NCI-H1105 (cell line): ENCODE measurements around the gene EVC2.

ENCODE experiments used
- DNase-seq: peaks from one replicate; lab custom pipeline; 2025; lab: John Stamatoyannopoulos, UW

EVC2 gene

DNA sequence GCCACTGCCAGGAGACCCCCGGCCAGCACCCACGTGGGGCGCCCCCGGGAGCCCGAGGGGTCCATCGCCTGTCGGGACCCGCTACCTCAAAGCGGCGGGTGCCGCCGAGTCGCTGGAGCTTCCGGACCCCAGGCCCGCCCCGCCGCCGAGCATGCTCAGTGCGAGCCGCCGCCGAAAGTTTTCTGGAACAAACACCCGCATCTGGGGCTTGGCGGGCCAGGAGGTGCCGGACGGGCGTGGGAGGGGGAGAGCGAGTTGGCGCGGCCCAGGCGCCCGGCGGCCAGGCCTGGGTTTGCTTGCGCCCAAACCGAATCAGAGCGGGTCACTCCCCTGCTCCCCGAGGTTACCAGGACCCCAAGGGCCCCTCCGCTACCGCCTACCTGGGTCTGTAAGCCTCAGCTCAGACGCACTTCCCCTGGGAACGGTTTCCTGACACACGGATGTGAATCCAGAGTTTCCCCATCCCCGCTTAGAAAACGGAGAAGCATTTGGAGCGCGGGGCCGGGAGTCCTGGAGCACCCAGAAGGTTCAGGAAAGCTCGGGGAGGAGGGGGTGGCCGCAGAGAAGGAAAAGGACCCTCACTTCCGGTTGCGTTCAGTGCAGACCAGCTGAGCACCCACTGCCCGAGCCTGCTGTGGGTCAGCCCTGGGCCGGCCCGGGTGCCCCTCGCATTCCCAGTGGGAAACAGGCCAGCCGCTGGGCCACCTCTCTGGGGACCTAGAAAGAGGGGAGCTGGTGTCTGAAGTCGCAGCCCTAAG is at the start of gene EVC2:
EVC2 (minus strand) TSS at position 111 of the 758 bp plus-strand sequence; CDS start at position 65, 46 bp downstream.
- DNase-seq = no peak

DNA sequence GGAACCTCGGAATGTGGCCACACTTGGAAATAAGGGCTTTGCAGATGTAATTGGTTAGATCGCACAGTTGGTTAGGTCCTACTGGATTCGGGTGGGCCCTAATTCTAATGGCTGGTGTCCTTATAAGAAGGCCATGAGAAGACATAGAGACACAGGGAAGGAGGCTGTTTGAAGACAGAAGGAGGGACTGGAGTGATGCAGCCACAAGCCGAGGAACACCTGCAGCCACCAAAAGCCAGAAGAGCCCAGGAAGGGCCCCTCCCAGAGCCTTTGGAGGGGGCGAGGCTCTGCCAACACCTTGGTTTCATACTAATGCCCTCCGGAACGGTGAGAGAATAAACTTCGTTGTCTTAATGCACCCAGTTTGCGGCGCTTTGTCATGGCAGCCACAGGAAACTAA is 49.6 kb upstream of the EVC2 start:
- no peak for DNase-seq

DNA sequence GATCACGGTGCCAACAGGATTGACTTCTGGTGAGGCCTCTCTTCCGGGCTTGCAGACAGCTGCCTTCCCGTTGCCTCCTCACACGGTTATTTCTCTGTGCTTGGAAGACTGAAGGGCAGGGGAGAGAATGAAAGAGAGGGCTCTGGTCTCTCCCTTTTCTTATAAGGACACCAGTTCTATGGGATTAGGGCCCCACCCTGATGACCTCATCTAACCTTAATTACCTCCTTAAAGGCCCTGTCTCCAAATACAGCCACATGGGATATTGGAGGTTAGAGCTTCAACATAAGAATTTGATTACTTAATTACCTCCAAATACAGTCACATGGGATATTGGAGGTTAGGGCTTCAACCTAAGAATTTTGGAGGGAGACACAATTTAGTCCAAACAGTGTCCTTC is 49.2 kb upstream of the EVC2 start:
- DNase-seq = no peak

DNA sequence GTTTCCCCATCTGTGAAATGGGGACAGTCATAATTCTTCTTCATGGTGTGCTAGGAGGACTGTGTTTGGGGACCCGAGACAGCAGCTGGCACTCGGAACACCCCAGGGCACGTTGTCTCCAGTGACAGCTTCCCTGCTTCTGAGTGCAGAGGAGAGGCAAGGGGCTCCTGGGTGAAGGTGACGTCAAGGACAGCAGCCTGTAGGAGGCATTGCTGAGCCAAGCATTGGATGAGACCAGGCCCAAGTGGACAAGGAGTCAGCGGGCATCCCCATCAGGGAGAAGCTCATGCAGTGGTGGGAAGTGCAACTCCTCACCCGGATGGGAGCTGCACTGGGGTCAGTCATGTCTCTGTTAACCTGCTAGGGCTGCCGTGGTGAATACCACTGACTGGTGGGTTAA is 48.7 kb upstream of the EVC2 start:
- no peak for DNase-seq

DNA sequence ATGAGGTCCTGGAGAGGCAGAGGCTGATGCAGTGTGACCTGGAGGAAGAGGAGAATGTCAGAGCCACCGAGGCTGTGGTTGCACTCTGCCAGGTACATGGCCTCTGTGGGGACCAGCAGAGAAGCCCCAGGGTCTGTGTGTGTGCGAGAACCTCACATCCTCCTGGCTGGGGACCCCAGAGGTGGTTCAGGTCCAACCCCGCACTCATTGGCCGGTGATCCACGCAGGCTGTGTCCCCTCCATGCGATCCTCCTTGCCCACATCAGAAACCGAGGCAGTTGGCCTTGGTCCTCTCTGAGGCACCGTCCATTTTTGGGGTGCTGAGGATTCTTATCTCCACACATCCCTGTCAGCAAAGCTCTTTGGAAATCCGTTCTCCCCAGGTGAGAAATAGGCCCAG is 47.9 kb upstream of the EVC2 start:
- no peak for DNase-seq

GRCh38 chr4:5755679-5756078 is 47.3 kb upstream of the EVC2 start:
- no peak for DNase-seq

- DNase-seq = no peak
Measured at GRCh38 chr4:5755161-5755560, 46.8 kb upstream of the EVC2 start.

DNA sequence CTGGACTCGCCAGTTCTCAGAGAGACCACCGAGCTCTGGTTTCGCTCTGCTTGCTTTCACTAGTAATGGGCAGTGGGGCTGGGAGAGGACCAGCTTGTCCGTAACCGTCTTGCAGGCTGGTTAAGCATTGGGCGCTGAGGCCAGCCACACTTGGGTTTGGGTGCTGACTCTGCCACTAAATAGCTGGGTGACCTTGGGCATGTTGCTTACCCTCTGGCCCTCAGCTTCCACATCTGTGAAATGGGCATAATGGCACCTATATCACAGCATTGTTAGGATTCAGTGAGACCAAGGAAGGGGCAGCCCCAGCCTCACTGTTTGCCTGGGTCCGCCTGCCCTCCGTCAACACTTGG is 46.1 kb upstream of the EVC2 start:
- no peak for DNase-seq

GRCh38 chr4:5753766-5754528 is 45.6 kb upstream of the EVC2 start:
- no peak for DNase-seq

DNA sequence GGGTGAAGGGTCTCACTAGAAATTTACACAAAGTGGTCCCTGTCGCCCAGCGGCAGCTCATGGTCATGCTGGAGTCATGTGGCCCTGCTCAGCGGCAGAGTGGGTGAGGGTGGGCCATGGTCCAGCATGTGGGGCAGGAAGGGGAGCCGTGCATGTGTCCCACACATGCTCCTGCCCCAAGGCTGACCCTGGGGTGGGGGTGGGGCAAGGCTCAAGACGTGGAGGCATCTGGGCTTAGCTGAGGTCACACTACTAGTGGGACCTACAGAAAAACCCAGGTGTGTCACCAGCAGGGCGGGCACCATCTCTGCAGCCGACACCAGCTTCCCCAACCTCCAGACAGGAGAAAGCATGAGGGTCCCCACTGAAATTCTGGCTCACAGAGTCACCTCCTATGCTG is 45.0 kb upstream of the EVC2 start:
- no peak for DNase-seq

GRCh38 chr4:5752376-5753184 is 44.2 kb upstream of the EVC2 start:
- no peak for DNase-seq

DNA sequence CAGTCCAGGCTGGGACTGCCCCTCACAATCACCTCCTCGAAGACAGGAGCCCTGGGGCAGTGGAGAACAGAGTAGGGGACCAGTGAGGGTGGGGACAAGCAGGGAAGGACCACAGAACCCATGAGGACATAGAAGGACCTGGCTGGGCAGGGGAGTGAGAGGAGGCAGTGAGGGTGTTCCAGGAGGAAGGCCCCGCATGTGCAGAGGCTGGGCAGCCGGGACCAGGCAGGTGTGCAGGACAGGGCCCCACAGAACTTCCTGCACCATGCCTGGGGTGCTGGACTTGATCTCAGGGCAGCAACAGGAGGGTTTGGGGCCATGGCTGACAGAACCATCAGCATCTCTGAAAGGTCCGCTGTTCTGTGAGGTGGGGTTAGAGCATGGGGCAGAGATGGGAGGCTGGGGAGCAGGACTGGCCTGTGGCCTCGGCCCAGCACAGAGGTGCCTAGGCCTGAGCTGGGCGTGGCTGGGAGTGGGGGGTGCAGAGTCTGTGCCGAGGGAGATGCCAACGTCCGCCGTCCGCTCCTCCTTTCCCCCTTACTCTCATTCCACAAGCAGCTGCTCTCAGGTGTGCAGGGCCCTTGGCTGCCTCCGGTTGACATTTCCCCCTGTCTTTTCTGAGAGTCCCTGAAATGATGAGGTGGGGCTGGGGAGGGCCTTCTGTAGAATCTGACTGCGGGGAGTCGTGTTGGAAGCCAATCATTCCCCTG is 43.5 kb upstream of the EVC2 start:
- no peak for DNase-seq

GRCh38 chr4:5750946-5751665 is 42.7 kb upstream of the EVC2 start:
- DNase-seq = no peak

DNA sequence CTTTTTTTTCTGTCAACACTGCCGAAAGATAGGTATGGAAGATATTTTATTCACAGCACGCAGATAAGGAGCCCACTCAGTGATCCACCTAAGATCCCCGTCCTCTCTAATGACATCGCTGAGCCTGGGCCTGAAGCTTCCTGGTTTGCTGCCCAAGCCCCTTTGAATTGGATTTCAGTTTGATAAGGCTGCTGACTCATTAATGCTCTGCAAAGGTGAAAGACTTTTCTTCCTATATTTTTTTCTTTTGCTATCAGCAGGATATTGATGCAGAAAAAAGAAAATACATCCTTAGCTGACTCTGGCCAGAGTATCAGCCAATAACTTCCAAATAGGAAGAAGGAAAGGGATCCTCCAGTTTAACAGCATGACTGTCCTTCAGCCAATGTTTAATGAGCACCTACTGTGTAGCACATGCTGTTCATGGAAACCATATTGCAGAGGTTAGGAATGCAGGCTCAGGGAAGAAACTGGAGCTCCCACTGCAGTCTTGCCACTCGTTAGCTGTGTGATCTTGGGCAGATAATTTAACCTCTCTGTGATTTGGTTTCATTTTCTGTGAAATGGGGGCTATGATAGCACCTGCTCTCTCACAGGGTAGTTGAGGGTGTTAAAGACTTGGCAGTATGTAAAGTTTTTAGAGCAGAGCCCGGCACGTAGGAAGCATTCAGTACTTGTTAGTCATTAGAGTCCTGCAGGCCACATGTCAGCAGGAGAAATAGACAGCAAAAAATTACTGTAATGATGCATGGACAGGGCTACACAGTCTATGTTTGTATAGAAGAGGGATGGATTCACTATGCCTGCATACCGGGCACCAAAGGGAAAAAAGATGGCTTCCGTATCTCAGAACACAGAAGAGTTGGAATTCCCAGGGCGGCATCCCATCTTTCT is 41.9 kb upstream of the EVC2 start:
- DNase-seq = no peak

DNA sequence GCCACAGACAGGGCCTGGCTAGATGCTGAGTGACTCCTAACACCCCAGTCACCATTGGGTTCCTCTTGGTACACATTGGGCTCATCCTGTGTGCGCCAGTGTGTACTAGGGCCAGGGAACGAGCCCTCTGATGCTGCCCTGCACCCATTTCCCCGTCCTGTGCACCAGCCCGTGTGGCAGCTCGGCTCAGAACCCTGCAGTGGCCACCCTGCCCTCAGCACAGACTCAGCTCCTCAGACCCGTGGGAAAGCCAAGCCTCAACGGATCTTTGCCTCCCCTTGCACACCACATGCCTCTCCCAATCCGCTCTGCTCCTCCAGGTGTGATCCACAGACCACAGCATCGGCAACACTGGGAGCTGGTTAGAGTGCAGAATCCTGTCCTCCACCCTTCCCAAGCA is 41.2 kb upstream of the EVC2 start:
- no peak for DNase-seq

DNA sequence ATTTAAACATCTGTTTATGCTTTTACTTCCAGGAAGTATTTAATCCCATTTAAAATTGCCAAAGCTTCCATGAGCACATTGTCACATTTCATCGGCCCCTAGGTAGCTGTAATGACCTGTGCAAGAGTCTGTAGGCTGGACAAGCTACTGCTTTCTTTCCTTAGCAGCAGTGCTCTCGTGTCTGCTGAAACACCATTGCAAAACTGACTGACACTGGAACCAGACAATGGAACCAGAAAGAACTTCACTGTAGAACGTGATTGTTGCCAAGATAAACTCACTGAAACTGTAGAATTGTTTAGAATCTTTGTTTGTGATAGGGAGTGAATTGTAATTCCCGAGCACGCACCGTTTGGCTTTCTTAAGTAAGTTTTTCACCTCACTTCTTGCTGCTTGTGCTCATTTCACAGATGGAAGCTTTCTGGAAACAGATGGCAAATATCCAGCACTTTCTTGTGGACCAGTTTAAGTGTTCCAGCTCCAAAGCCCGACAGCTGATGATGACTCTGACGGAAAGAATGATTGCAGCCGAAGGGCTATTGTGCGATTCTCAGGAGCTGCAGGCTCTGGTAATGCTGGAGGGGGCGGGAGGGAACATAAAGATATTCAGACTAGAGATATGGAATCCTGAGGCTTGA is 39.5 kb upstream of the EVC2 start:
- DNase-seq = no peak

DNA sequence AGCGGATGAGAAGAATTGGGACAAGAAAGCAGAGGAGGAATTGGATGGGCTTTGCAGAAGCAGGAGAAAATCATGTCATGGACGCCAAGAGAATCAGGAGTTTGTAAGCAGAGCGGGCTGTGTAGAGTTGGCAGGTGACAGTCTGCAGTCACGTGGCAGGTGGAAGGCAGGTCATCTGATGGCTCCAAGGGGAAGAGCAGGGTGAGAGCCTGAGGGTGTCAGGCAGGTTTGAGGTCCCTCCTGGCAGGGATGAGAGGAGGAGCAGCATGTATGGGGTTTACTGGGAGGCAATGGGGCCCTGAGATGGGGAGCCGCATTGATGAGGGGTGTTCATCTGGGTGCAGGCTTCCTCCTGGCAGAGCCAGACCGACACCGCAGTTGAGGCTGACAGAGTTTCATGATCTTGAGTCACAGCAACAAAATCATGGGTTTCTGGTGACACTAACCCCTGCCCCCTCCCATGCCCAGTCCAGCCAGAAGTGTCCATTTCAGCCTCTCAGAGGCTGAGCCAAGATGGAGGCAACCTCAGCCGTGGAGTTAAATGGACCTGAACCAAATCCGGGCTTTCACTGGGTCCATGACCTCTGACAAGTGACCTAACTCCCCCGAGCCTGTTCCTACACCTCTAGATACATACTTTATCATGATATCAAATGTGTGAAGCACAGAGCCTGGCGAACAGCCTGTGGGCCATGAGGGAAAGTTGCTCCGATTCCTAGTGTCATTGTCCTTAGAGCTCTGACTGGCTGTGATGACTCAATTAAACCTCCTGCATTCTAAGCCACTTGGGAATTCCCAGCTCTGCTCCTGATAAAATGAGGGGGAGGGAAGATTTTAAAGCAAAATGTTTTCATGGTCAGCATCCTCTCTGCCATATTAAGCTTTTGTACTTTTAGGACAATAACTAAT is 38.7 kb upstream of the EVC2 start:
- no peak for DNase-seq

- no peak for DNase-seq
Measured at GRCh38 chr4:5746250-5746649, 37.9 kb upstream of the EVC2 start.

DNA sequence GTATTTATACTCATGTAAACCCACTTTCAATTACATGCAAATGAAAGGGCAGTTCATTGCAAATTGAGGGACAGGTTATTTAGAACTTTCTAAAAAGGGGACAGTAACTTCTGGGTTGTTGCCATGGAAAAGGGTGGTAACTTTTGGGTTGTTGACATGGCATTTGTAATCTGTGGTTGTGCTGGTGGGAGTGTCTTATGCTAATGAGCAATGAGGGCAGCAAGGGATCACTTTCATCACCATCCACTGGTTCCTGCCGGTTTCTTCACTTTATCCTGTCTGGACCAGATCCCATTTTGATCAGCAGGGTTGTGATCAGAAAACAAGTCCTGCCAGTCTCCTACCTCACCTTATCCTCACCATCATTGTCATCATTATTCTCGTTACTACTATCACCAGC is 34.6 kb upstream of the EVC2 start:
- no peak for DNase-seq
